HG03571 (cell line): ENCODE data around the gene COG5.

ENCODE experiments used
- ATAC-seq: cut with Tn5 transposase; IDR thresholded peaks from one replicate; pipeline ENCODE4 v1.9.1; 2021; ENCODE audit not compliant: unreplicated experiment

The COG5 gene

DNA sequence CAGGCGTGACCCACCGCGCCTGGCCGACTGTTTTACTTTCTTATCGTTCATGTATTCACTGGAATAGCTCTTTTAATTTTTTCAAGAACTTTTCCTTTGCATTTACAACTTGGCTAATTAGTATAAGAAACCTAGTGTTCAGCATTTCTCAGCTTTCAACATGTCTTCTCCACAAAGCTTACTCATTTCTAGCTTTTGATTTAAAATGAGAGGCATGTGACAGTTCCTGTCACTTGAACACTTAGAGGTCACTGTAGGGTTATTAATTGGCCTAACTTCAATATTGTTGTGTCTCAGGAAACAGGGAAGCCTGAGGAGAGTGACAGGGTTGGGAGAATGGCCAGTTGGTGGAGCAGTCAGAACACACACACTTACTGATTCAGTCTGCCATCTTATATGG, 218.9 kb downstream of the COG5 start:
- no peak for ATAC-seq

DNA sequence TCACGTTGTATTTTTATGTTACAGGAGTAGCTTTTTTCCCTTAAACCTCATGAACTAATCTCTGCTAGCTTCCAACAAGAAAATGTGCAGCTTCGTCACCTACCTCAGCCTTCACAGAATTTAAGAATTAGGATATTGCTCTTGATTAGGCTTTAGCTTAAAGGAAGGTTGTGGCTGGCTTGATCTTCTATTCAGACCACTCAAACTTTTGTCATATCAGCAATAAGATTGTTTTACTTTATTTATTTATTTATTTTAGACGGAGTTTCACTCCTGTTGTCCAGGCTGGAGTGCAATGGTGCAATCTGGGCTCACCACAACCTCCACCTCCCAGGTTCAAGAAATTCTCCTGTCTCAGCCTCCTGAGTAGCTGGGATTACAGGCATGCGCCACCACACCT, 219.4 kb downstream of the COG5 start:
- ATAC-seq, result no peak

DNA sequence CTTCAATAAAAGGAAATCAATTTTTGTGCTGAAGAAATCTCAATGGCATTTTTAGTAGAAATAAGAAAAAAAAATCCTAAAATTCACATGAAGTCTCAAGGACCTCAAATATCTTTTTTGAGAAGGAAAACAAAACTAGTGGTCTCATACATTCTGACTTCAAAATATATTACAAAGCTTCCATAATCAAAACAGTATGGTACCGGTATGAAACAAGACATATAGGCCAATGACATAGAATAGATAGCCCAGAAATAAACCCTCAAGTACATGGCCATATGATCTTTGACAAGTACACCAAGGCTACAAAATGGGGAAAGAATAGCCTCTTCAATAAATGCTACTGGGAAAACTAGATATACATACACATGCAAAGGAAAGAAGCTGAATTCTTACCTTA, 225.6 kb downstream of the COG5 start:
- no peak for ATAC-seq

DNA sequence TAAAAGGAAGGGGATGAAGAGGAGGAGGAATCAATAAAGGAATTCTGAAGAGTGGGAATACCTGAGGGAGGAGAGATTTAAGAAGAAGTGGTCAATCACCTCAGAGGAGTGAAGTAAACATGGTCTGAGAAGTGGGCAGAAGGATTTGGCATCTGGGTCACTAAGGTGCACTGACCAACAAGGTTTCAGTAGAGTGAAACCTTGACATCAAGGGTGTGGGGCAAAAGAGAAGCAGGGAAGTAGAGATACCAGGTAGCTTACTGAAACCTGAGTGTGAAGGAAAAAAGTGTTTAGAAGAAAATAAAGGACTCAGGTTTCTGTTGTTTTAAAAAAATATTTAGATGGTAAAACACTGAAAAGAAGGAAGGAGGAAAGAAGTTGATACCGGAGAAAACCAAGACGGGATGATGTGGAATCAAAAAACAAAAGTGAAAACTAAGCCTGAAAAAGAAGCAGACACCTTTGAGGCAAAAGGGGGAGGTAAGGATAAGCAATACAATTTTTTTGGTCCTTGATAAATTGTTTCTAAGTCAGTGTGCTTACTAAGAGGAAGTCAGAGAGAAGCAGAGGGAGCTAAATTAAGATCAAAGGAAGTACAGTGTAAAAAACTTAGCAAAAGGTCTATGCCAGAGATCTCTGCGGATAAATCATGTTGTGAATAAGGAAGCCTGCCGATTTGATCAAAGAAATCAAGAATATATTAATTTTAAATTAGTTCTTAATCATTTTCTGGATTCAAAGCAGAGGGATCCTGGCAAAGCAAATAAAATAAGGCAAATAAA, 231.0 kb downstream of the COG5 start:
- no peak for ATAC-seq

DNA sequence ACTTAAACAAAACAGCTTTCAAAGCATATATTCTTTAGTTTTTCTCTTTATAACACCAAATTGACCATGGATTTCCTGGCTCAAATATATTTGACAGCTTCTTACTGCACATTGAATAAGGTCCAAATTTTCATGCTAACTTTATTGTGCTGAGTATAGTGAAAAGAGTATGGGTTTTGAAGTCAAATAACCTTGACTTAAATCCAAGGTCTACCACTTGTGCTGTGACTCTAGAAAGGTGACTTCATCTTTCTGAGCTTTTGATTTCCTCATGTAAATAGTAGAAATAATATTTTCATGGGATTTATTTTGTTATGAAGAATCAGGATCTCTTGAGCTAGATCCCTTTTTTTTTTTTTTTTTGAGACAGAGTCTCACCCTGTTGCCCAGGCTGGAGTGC, 233.2 kb downstream of the COG5 start:
- ATAC-seq, result no peak

DNA sequence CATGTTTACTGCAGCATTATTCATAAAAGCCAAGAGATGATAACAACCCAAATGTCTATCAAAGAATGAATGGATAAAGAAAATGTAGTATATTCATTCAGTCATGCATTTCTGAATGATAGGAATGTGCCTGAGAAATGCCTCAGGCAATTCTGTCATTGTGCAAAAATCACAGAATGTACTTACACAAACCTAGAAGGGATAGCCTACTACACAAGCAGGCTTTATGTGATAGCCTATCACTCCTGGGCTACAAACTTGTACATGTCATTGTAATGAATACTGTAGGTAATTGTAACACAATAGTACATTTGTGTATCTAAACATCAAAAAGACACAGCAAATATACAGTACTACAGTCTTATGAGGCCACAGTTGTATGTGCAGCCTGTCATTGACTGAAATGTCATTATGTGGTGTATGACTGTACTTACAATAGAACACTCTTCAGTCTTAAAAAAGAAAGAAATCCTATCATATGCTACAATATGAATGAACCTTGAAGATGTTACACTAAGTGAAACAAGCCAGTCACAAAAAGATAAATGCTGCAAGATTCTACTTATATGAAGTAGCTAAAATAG, 235.6 kb downstream of the COG5 start:
- no peak for ATAC-seq

DNA sequence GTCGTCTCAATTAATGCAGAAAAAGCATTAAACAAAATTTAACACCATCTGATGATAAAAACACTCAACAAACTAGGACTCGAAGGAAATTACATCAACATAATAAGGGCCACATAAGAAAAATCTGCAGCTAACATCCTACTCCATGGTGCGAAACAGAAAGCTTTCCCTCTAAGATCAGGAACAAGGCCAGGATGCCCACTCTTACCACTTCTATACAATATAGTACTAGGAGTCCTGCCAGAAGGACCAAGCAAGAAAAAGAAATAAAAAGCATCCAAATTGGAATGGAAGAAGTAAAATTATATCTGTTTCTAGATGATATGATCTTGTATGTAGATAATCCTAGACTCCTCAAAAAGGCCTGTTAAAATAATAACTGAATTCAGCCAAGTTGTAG, 237.7 kb downstream of the COG5 start:
- no peak for ATAC-seq

DNA sequence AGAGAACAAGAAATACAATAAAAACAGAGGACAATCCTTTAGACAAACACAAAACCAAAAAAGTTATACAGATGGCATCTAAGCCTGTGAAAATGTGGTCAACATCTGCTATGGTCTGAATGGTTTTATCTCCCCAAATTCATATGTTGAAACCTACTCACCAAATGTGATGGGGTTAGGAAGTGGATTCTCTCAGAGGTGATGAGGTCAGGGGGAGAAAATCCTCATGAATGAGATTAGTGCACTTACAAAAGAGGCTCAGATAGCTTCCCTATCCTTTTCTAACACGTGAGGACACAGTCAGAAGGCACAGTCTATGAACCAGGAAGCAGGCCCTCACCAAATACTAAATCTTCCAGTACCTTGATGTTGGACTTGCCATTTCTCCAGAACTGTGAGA, 241.7 kb downstream of the COG5 start:
- ATAC-seq, result no peak

DNA sequence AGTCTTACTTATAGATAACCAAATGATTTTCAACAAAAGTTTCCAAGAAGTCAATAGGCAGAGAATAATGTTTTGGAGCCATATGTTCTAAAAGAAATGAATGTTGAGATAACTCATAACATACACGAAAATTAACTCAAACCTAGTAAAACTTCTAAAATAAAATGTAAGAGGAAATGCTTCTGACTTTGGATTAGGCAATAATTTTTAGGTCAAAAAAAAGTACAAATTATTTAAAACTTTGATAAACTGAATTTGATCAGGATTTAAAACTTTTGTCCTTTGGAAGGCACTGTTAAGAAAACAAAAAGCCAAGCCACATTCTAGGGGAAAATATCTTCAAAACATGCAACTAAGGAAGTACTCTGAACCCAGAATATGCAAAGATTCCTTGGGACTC, 242.1 kb downstream of the COG5 start:
- no peak for ATAC-seq

DNA sequence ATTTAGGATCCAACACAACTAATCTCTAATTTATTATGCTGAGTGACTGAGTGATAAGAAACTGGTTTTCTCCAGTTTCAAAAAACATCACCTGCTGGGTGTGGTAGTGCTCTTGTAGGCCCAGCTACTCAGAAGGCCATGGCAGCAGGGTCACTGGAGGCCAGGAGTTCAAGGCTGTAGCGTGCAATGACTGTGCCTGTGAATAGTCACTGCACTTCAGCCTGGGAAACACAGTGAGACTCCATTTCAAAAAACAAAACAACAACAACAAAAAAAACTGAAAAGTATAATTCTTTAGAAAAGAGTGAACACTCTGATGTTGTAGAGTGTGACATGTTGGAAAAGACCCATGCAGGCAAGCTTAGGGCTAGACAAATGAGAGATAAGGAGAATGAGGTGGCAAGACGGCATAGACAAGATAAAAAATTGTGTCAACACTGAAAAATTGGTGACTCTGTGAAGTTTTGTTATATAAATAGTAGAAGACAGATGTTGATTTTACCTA, 243.9 kb downstream of the COG5 start:
- ATAC-seq, result no peak

DNA sequence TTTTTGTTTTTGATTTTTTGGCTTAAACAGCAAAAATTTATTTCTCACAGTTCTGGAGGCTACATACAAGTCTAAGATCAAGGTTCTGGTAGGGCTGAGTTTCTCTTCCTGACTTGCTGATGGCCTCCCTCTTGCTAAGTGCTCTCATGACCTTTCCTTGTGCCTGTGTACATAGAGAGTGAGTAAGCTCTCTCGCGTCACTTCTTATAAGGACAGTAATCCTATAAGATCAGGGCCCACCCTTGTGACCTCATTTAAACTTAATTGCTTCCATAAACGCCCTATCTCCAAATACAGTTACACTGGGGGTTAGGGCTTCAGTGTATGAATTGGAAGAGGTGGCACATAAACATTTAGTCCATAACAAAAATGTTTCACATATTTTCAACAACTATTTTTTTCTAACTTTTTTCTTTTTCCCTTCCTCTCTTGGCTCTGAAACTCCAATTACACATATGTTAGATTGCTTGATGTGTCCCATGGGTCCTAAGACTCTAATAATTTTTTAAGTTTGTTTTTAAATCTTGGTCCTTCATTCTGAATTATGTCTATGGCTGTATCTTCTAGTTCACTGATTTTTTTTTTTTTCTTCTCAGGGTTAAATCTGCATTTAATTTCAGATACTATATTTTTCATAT, 245.1 kb downstream of the COG5 start:
- ATAC-seq, result no peak

DNA sequence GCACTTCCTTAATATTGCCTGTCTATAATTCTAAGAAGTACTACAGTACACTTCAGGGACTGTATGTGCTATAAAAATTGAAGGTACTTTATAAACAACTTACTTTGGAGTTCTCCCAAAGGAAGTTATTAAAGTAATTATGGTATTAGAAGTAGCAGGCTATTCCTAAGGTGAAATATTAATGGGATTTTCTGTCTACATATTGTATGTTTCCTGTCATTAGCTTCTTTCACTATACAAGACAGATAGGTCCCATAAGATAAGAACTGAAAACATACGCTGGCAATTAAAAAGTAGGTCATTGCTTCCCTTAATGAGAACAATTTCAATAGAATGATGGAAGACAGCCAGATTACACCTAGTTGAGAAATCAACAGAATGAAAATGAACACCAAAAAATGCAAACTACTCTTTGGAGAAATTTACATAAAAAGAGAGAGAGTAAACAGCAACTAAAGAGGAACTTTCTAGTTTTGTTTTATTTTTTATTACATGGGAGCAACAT, 248.0 kb downstream of the COG5 start:
- no peak for ATAC-seq

DNA sequence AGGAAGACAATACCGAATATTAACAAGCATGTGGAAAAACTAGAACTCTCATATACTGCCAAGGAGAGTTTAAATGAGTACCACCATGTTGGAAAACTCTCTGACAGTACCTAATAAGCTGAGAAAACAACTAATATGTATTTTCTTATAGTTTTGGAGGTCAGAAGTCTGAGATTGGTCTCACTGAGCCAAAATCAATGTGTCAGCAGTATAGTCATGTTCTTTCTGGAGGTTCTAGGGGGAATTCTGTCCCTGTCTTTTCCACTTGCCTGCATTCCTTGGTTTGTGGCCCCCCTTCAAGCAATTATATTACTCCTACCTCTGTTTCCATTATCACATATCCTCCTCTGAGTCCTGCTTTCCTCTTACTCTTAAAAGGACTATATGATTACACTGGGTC, 250.4 kb downstream of the COG5 start:
- no peak for ATAC-seq

DNA sequence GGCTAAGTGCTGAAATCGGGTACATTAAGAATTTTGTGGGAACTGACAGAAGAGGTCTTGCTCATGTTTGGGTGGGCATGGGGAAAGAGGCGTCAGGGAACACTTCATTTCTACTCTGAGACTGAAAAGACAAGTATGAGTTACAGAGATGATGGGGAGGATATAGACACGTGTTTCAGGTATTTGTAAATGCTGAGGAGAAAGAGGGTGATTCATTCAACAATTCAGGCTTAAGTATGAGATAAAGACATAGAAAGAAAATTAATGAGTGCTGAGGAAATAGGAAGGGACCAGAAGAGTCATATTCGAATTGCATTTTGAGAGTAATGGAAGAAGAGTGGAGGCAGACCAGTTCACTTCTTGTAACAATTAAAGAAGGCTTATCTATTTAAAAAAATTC, 251.3 kb downstream of the COG5 start:
- ATAC-seq, result no peak

DNA sequence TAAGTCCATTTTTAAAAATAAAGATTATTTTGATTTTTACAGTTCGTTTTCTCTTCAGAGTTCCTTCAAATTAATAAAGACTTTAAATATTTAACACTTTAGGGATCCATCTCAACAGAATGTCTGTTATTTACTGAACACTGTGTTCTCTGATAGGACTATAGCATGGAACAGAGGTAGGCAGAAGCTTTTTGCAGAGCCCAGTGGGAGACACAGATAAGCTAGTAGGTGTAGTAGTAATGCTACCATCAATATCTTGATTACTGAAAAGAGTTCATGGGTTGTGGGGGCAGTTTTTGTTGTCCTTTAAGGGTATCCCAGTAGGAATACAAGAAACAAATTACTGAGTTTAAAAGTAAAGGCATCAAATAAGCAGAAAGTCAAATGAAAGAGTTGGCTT, 254.4 kb downstream of the COG5 start:
- ATAC-seq, result no peak

DNA sequence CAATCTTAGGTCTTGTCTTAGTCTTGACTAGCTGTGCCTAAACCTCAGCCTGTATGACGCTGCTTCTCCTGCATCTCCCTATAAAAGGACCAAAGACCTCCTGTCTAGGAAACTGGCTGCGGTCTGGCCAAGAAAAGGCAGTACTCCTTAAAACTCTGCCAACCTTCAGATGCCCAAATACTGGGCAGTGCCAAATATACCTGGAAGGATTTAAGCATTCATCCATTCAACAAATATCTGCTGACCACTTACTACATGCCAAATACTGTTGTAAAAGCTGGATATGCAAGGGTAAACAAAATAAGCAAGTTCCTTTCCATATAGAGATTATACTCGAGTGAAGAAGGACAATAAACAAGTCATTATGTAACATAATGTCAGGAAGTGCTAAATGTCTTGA, 259.1 kb downstream of the COG5 start:
- ATAC-seq, result no peak

DNA sequence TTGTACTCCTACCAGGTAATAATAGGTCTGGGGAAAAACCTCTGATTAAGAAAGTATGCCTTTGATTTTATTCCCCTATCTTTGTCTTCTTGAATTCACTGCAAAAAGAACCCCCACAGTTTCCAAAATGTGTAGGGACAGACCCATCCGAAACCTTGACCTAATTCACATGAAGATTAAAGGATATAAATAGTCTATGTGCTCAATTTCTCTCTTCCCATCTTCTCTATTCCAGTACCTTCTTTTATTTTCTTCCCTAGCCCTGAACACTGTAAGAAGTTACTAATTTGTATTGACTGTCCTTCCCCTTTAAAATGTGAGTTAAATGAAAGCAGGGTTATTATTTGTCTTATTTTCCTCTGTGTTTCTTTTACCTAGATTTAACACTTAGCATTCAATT, 259.7 kb downstream of the COG5 start:
- no peak for ATAC-seq

DNA sequence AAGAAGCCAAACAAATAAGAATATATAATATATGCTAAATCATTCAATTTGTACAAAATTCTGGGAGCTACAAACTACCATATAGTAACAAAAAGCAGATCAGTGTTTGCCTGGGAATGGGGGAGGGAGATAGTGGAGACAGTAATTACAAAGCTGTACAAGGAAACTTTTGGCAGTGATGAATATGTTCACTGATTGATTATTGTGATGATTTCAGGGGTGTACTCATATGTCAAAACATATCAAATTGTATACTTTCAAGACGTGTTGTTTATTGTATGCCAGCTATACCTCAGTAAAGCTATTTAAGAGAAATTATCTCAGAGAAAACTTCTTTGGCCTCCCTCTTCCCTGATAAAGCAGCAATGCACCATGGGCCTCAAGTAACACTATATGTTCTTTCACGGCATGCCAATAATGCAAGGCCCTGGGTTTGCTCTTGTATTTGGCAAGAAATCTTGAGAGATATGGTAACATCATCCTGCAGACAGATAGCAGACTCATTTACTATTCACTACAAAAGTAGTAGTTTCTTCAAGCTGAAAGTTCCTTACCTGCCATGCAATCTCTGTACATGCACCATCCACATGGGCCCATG, 261.4 kb downstream of the COG5 start:
- no peak for ATAC-seq

DNA sequence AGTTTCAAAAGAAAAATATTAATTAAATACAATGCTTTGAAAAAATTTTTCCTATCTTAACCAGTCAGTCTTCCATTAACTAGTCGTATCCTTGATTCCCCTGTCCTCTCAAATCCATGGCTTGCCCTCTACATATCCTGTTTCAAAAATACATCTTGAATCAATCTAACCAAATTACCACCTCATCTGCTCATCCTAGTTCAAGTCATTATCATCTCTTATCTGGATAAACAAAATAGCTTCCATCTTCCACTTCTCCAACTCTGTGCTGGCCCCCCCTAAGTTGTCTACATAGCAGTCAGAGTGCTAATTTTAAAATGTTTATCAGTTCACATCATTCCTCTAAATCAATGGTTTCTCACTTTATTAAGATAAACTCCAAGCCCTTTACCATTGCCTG, 269.5 kb downstream of the COG5 start:
- no peak for ATAC-seq

DNA sequence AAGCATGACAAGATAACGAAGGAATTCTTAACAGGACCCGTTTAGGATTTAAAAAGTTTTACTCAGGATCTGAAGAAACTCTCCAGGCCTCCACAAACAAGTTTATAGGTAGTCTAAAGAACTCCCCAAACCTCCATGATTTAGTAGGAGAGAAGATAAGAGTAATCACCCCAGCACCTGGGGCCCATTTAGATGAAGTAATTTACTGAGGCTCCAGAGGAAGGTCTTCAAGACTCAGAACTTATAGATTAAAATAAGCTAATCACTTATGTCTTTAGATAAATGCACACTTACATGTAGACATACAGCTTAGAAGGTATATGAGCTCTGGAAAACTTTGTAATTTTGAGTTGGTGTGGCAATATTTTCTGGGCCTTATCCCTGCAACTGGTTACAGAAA, 271.1 kb downstream of the COG5 start:
- no peak for ATAC-seq

DNA sequence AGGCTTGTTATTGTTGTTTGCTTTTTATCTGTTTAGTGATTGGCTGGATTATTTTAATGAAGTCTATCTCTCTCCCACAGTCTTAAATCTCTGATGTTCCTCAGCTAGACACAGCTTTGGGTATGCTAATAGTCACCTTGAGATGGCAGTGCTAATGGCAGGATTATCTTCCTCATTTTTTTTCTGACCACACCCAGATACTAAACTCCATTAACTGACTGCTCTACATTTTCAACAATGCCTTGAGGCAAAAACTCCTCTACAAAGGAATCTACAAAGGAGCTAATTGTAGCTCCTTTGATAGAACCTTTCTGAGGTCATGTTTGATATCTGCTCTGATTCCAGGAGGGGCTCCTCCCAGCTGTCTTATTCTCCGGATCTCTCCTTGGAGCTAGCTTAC, 272.3 kb downstream of the COG5 start:
- no peak for ATAC-seq
